Measurements from ENCODE around the gene RYR3.

Gene RYR3

GRCh38 chr15:33851079-33851478 lies 540.3 kb downstream of the RYR3 start:
- no peak for DNase-seq

- no peak for DNase-seq
These were observed 541.3 kb downstream of the RYR3 start for GRCh38 chr15:33852094-33852493.

GRCh38 chr15:33852570-33852969 lies 541.8 kb downstream of the RYR3 start:
- no peak for DNase-seq

- DNase-seq: no peak
These were observed 547.0 kb downstream of the RYR3 start for GRCh38 chr15:33857726-33858125.

- DNase-seq: no peak
These were observed 548.1 kb downstream of the RYR3 start for GRCh38 chr15:33858836-33859235.

- no peak for DNase-seq
These were observed 549.3 kb downstream of the RYR3 start for GRCh38 chr15:33859992-33860545.

GRCh38 chr15:33860754-33861153 lies 550.0 kb downstream of the RYR3 start:
- no peak for DNase-seq

- no peak for DNase-seq
These were observed 553.8 kb downstream of the RYR3 start for GRCh38 chr15:33864360-33865075.

- no peak for DNase-seq
These were observed 554.6 kb downstream of the RYR3 start for GRCh38 chr15:33865416-33865815.

- DNase-seq: no peak
These were observed 555.5 kb downstream of the RYR3 start for GRCh38 chr15:33866101-33866737.

GRCh38 chr15:33871980-33872379 lies 561.2 kb downstream of the RYR3 start:
- DNase-seq: no peak

- no peak for DNase-seq
These were observed 561.8 kb downstream of the RYR3 start for GRCh38 chr15:33872416-33873106.

GRCh38 chr15:33874156-33874555 lies 563.4 kb downstream of the RYR3 start:
- no peak for DNase-seq

GRCh38 chr15:33882921-33883320 lies 572.2 kb downstream of the RYR3 start:
- no peak for DNase-seq

GRCh38 chr15:33888176-33888575 lies 577.4 kb downstream of the RYR3 start:
- no peak for DNase-seq

- DNase-seq: no peak
These were observed 583.4 kb downstream of the RYR3 start for GRCh38 chr15:33894193-33894592.

- no peak for DNase-seq
These were observed 591.3 kb downstream of the RYR3 start for GRCh38 chr15:33902043-33902442.

GRCh38 chr15:33903661-33904060 lies 592.9 kb downstream of the RYR3 start:
- DNase-seq: no peak

- DNase-seq: no peak
These were observed 596.6 kb downstream of the RYR3 start for GRCh38 chr15:33907326-33907725.

- DNase-seq: no peak
These were observed 597.6 kb downstream of the RYR3 start for GRCh38 chr15:33908406-33908805.

GRCh38 chr15:33910741-33911140 lies 600.0 kb downstream of the RYR3 start:
- no peak for DNase-seq

GRCh38 chr15:33912326-33912725 lies 601.6 kb downstream of the RYR3 start:
- DNase-seq: no peak

- DNase-seq: no peak
These were observed 602.7 kb downstream of the RYR3 start for GRCh38 chr15:33913459-33913858.
